Eye (tissue), 1 donor: ENCODE results near the gene BMP8B.

Source experiments
- DNase-seq: peaks from one replicate; pipeline ENCODE4 v3.0.0-alpha.2; 2015

BMP8B gene

DNA sequence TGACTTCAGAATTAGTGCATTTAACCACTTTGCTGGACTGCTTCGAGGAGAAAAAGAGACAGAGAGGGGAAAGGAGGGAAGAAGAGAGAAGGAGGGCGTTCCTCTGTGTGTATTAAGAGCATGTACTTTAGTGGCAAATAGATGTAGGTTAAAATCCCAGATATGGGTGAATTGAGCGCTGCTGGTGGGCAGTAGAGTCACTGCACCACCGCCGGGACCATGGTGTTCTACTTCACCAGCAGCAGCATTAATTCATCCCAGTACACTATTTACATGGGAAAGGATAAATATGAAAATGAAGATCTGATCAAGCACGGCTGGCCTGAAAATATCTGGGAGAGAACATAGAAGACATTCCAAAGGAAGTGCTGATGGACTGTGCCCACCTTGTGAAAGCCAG, 70.9 kb downstream of the BMP8B start:
- no peak for DNase-seq

- DNase-seq = no peak
Observed at GRCh38 chr1:39713557-39713956, 75.1 kb downstream of the BMP8B start.

DNA sequence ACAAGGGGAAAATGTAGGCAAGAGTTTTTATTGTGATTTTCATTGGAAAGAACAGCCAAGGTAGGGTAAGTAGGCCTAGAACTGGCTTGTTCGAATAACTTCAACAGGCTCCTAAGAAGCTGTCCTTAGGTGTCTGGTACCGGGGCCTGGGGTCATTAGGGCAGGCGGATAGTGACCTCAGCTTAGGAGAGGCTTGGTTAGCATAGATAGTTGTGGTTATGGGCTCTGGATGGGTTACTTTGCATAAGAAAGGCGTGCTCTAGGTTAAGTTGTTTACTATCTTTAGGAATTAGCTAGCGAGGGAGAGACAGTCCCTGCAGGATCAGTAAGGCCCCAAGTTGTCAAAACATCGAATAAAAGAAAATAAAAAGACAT, 76.7 kb downstream of the BMP8B start:
- no peak for DNase-seq

DNA sequence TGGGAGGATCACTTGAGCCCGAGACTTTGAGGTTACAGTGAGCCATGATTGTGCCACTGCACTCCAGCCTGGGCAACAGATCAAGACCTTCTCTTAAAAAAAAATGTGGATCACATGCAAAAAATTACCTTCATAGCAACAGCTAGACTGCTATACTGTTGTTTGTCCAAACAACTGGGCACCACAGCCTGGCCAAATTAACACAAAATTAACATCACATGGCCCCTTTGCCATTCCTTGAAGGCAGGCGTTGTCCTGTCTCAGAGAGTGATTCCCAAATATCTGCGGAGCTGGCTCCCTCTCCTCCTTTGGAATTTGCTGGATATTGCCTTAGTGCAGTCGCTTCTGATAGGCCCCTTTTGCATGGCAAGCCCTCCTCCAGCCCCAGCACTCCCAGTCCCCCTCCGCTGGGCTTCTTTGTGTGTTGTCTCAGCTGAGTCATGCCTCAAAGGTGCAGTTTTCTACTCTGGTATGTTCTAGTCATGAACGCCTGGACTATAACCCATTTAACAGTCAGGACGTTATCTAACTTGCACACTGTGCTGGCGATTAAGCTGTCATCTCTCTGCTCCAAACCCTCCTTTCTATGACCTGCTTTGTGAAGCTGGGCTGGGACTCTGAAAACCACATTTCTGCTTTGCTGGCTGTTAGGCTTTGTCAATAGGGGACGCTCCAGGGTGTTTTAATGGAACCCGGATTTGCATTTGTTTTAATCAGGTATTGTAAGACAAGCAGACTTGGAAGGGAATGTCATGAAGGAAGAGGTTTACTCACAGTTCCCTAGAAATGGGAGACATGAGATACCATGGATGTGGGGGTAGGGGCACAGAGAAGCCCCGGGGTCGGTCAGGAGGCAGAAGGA, 77.3 kb downstream of the BMP8B start:
- DNase-seq = no peak

- DNase-seq = no peak
Observed at GRCh38 chr1:39707506-39707905, 81.2 kb downstream of the BMP8B start.
